GM12865 (cell line): ENCODE data around the gene ADGRD1.

ENCODE experiments used
- DNase-seq: peaks from one replicate; pipeline ENCODE4 v3.0.0; 2010; ENCODE audit warnings: low read depth
- H3K4me3 ChIP-seq: 2 replicates; pipeline ENCODE4 v1.5.1; 2011; ENCODE audit warnings: mild to moderate bottlenecking, low read depth, low read length, control low read depth
- TF ChIP-seq, protein P1 (sequence below): IDR thresholded peaks from 2 replicates; pipeline ENCODE4 v1.5.1; 2011; ENCODE audit warnings: low read length, control low read depth, low read depth, inconsistent platforms; ENCODE audit not compliant: insufficient read depth; ENCODE audit errors: missing control alignments

ADGRD1 gene

DNA sequence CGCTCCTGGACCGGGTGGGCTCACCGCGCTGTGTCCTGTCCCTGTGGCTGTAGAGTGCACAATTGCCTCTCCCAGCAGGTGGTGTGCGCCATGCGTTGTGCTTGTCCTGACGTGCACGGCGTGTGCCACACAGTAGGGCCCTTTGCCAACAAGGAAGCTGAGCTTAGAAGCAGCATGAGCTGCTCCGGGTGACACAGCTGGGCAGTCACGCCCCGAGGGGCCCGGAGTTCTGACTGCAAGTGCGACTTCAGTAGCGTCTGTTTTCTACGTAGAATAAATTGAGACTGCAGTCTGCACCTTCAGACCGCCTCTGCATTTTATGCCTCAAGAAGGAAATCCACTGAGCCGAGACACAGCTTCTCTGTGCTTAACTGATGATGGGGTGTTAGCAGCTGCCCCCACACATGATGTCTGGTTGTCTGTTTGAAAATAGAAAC, 81.6 kb downstream of the ADGRD1 start:
- peak; percentile 76 for DNase-seq
- TF ChIP-seq, protein P1, sequence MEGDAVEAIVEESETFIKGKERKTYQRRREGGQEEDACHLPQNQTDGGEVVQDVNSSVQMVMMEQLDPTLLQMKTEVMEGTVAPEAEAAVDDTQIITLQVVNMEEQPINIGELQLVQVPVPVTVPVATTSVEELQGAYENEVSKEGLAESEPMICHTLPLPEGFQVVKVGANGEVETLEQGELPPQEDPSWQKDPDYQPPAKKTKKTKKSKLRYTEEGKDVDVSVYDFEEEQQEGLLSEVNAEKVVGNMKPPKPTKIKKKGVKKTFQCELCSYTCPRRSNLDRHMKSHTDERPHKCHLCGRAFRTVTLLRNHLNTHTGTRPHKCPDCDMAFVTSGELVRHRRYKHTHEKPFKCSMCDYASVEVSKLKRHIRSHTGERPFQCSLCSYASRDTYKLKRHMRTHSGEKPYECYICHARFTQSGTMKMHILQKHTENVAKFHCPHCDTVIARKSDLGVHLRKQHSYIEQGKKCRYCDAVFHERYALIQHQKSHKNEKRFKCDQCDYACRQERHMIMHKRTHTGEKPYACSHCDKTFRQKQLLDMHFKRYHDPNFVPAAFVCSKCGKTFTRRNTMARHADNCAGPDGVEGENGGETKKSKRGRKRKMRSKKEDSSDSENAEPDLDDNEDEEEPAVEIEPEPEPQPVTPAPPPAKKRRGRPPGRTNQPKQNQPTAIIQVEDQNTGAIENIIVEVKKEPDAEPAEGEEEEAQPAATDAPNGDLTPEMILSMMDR, result no peak
- peak overlapping the region; percentile 29 for H3K4me3 ChIP-seq

DNA sequence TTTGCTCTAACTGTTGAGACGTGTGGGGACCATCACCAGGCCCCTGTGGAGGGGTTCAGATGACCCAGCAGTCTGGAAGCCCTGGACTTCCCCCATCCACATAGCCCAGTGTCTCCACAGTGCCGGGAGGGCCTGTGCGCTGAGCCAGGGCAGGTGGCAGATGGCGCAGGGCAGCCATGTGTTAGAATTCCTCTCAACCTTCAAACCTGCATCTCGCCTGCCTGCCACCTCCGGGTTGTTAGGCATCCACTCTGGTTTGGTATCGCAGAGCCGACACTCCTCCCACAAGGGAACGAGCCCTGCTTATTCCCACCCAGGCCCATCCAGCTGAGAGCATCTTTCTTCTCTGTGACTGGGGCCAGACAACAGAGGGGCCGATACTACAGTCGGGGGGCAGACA, 84.5 kb downstream of the ADGRD1 start:
- TF ChIP-seq, protein P1, result no peak
- DNase-seq, result no peak
- H3K4me3 ChIP-seq, result no peak overlapping the region

DNA sequence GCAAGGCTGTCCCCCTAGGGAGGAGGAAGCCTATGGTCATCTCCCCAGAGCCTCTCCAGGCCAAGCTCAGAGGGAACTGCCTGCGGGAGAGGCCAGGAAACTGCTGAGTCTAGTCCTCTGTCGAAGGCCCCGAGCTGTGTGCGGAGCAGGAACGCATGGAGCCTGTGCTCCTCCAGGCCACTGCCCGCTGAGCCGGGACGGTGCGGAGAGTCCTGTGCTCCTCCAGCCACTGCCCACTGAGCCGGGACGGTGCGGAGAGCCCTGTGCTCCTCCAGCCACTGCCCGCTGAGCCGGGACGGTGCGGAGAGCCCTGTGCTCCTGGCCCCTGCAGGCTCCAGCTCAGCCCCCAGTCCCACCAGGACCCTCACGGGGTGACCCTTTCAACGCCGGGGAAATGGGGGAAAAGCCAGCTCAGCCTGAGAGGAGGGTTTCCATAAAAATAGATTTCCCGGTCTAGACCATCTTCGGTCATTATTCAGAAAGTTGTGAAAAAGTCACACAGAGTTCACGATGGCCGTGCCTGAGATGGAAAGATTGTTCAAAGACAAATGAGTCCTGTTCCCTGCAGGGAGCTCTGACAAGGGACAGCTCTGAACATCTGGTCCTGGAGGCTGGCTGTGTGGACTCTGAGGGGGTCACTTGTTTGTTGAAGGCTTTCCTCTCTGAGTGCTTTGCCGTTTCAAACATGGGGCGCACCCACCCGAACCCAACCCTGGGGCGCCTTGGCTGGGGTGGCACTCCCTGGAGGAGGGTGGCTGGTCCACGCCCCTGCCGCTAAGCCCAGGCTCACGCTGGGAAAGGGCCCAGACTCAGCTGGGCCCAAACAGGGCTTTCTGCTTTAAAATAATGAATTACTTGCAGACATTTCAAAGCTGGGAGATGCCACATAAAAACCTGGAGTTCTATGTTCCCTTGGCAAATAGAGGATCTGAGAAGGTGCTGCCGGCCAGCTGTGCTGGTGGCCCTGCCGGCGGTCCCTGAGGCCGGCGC, 85.5 kb downstream of the ADGRD1 start:
- TF ChIP-seq, protein P1, result no peak
- no peak overlapping the region for H3K4me3 ChIP-seq
- DNase-seq, result no peak

DNA sequence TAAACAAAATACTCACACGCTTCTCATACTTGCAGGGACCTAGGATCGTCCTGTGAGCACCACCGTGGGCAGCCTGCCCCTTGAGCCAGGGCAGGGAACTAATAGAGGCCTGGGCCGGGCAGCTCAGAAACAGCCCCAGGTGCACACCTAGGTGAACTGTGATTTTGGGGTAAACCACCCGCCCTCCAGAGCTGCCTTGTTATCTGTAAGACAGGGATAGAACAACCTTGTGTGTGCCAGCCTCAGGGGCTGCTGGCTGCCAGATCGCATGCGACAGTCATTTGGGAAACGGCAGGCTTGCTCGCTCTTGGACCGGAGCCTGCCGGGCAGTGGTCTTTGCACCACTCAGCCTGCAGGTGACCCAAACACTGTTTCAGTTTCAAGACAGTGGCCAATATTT, 86.8 kb downstream of the ADGRD1 start:
- no peak overlapping the region for H3K4me3 ChIP-seq
- no peak for DNase-seq
- TF ChIP-seq, protein P1, result no peak

DNA sequence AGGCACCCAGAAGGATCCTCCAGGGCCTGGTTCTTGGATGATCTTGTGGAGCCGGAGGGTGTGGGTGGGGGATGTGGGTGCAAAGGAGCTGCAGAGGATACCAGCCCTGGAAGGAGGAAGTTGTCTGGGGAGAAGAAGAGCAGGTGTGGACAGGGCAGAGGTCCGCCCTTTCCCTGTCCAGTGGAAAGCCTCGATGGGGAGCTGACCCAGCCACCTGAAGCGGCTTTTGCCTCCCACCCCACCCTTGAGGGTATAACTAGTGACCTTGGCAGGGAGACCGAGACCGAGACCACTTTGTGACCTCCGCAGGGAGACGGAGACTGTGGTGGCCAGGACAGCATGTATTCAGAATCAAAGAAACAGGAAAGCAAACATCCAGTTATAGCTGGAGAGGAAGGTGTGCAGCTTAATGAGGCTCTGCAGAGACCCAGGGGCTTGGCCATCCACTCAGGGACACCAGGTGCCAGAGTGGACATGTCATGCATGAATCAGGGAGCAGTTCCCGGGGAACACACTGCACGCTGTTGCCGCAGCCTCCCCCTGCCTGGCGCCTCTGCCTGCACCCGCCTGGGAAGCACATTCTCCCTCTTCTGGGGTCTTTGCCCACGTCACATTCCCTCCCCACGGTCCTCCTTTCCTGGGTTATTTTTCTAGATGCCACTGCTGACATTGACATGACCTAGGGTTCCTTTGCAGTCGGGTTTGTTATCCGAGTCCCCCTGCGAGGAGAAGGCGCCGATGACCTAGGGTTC, 87.7 kb downstream of the ADGRD1 start:
- H3K4me3 ChIP-seq, result no peak overlapping the region
- DNase-seq, result no peak
- TF ChIP-seq, protein P1, result no peak

DNA sequence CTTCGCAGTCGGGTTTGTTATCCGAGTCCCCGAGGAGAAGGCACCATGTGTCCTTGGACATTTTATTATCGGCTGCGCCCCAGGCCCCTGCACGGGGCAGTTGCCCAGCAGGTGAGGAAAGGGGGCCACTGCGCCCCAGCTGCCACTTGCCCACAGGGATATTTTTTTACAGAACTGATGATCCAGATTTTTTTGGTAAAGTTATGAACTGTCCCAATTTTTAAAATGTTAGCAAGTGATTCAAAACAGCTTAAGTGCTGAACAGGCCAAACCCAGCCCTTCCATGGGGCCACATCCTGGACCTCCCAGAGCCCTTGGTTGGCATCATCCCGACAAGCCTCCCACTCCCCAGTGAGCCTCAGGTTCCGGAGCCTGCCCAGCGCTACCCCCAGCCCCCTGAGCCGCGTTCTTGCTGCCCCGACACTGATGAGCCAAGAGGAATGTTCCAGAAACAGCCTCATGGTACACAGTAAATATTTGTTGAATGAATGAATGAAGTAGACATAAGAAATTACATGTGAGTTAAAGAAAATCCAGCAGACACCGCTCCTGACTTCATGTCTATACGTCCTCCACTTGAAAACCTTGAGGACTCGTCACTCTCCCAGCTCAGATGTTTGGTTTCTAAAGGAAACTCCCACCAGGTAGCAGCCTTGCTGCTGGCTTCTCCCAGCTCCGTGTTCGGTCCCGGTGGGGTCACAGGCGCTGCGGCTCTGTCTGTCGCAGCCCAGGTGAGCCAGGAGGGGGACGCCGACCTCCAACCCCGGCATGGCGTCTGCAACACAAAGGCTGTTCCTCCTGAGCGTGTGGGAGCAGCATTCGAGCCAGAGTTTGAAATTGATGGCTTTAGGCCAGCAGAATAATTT, 88.5 kb downstream of the ADGRD1 start:
- no peak overlapping the region for H3K4me3 ChIP-seq
- TF ChIP-seq, protein P1, result no peak
- DNase-seq, result no peak
